Measurements from ENCODE around the gene KIAA1191. TPM values are rescaled to one million over a fixed set of nuclear protein-coding genes. Genes with fewer than 3 reads are reported as not detected.
"Not testable (repeated sequence)": the region's sequence is repeated elsewhere in the genome, so short reads cannot be mapped to it uniquely, and the experiment has no call there.

KIAA1191 gene
- total RNA-seq, 1 donor from 2014 or later = 115 TPM

DNA sequence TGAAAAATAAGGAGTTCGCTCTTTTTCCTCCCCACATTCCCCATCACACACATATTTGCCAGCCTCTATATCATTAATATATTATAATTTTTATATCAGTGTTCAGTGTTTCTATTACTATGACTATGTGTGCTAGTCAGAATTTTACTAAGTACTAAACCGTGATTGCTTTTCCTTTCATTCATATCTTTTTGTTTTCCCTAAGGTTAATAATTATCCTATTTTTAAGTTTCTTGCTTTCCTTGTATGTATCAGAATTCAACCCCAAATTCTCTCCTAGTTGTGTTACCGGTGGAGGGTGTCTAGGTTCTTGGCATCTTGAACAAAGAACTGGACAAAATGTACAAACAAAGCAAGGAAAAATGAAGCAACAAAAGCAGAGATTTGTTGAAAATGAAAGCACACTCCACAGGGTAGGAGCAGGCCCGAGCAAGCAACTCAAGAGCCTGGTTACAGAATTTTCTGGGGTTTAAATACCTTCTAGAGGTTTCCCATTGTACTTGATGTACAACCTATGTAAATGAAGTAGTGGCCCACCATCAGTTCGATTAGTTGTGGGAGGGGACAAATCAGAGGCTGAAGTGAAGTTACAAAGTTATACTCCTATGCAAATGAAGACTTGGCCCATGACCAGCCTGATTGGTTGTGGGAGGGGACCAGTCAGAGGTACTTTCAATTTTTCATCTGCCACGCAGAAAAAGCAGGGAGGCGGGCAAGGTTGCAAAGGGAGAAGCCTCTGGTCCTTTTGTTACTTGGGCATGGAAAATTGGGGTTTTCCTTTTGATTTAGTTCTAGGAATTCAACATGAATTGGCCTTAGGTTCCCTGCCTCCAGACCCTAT is 43.8 kb downstream of the KIAA1191 start:
- DNase-seq (ENCODE audit: low read depth in 2 of 2) = no peak

- DNase-seq (ENCODE audit: low read depth in 2 of 2) = not testable (repeated sequence)
Observed at GRCh38 chr5:176305356-176305755, 56.2 kb downstream of the KIAA1191 start.

Other genes with a start within 250 kb of the KIAA1191 start
- 1.5 and 2.2 TPM in 2 replicates for gene SIMC1, start 123.3 kb downstream of the KIAA1191 start, total RNA-seq
- 4.8 and 10.5 TPM in 2 replicates for gene ARL10, start 3.7 kb upstream of the KIAA1191 start, total RNA-seq
- gene NOP16, start 26.8 kb upstream of the KIAA1191 start, total RNA-seq = 9.4 and 11.7 TPM in 2 replicates
- gene HIGD2A, start 27.0 kb upstream of the KIAA1191 start, total RNA-seq = 35.1 and 41.3 TPM in 2 replicates
- gene CLTB, start 54.8 kb upstream of the KIAA1191 start, total RNA-seq = 90.7 and 171 TPM in 2 replicates
- gene FAF2, start 86.6 kb upstream of the KIAA1191 start, total RNA-seq = 30.1 and 57.3 TPM in 2 replicates
- 2.4 and 5.6 TPM in 2 replicates for gene RNF44, start 175.6 kb upstream of the KIAA1191 start, total RNA-seq
- under 0.01 TPM in 1 of 2 replicates, not detected in the other for gene CDHR2, start 187.6 kb upstream of the KIAA1191 start, total RNA-seq
- gene GPRIN1, start 248.4 kb upstream of the KIAA1191 start, total RNA-seq = 3.6 and 5.2 TPM in 2 replicates

Measured in lung microvascular endothelial cell (primary cell).